GM21360 (cell line): ENCODE data around the gene NDUFS1.

ENCODE experiments used
- ATAC-seq: cut with Tn5 transposase; IDR thresholded peaks from one replicate; pipeline ENCODE4 v1.9.1; 2021; ENCODE audit warnings: mild to moderate bottlenecking, moderate library complexity; ENCODE audit not compliant: unreplicated experiment

The NDUFS1 gene

DNA sequence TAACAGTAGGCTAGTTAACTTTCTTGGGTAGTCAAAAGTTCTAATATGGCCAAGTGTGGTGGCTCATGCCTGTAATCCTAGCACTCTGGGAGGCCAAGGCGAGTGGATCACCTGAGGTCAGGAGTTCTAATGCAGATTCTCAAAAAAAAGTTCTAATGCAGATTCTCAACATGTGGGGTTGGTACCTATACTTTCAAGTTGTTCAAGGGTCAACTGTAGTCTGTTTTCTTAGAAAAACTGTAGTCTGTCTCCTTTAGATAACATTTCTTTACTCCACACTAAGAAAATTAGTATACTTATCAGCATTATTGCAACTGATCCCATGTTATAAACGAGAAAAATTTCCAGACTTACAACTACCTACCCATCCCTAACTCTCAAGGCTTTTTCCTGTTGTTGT lies 89.8 kb downstream of the NDUFS1 start:
- no peak for ATAC-seq

DNA sequence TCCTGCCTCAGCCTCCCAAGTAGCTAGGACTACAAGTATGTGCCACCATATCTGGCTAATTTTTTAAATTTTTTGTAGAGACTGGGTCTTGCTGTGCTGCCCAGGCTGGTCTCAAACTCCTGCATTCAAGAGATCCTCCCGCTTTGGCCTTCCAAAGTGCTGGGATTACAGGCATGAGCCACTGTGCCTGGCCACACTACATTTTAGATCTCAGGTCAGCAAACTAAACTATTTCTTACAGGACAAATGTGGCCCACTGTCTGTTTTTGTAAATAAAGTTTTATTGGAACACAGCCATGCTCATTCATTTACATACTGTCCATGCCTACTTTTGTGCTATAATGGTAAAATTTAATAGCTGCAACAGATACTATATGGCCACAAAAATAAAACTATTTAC lies 91.0 kb downstream of the NDUFS1 start:
- no peak for ATAC-seq
